ENCODE data around the gene RGS14. TPM values are rescaled to one million over a fixed set of nuclear protein-coding genes. Genes with fewer than 3 reads are reported as not detected.
"Not testable (repeated sequence)": the region's sequence is repeated elsewhere in the genome, so short reads cannot be mapped to it uniquely, and the experiment has no call there.

Gene RGS14
- total RNA-seq, 1 donor from 2014 or later, result 9.9 TPM

DNA sequence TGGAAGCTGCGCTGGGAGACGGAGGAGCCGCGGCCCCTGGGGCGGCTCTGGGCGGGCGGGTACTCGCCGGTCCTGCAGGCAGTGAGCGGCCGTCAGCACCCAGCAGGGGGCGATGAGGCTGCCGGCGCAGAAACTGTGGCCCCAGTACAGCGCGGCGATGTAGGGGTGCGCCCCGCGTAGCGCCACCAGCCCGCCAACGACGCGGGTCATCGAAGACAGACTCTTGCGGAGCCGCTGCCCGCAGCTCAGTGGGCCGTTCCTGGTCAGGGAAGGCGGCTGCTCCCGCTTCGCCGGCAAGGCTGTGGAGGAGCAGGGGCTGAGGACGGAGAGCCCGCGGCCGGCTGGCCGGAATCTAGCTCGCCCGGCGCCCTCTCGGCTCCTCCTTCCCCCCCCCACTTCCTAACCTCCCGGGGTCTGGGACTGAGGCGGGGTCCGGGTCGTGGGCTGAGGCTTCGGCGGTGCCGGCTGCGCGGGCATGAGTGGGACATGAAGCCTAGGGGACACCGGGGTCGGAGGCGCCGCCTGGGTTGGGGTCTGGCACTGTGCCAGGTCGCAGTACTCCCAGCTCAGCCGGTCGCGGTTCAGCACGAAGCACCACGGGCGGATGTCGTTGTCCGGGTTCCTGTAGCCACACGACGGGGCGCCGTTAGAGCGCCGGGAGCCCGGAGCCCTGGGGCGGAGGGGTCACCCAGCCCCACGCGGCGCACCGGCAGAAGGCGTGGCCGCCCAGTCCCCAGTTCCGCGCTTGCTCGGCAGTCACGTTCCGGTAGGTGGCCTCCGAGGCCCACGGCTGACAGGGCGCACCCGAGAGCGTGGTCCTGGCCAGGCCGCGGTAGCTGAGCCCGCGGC is 46.3 kb downstream of the RGS14 start:
- DNase-seq, result peak; percentile 86

DNA sequence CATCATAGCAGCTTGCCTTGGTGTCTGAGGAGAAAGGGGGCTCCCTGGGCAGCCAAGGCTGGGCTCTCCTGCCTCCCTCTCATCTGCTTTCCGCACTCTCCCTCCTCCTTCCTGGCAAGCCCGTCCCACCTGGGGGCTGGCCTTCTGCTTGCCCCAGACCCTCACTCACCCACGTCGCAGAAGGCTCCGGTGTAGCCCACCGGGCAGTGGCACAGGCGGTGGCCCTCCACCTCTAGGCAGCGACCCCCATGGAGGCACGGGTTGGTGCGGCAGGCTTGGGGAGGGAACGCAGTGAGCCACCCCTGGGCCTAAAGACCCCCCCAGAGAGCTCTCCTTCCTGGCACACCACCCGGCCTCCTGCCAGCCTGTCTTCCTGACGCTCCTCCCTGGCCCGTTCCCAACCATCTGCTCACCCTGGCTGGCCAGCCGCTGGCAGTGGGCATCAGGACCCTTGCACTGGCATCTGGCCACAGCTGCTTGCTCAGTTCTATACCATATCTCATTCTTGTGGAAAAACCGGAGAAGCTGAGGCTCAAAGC is 47.0 kb downstream of the RGS14 start:
- DNase-seq, result no peak

DNA sequence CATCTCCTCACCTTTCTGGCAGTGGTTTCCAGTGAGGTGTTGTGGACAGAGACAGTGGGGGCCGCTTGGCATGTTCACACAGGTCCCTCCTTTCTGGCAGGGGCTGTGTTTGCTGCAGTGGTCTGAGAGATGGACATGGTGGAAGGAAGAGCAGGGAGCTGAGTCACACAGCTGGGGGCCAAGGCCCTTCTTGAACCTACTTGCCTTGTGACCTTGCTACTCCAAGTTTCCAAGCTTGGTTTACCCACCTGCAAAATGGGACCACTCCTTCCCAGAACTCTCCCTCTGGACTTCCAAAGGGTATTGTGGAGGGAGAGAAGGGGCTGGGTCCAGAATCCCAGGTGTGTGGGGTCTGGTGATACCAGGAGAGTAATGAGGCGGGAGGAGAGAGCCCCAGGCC is 47.6 kb downstream of the RGS14 start:
- DNase-seq, result no peak

DNA sequence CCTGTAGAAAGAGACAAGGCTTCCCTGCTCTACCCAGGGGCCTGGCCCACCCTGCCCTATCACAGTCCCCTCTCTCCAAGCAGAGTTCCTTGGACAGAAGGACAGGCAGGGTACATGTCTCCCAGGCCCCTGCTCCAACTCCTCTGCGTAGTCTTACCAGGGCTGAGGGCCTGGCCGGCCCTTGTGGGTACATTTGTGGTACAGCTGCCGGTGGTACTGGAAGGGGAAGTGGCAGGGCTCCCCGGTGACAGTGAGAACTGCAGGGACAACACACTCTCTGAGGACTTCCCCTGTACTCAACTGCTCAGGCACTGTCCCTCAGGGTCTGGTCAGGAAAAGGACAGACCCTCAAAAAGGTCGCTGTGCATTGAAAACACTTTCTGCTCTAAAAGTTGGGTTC is 48.1 kb downstream of the RGS14 start:
- DNase-seq, result no peak

DNA sequence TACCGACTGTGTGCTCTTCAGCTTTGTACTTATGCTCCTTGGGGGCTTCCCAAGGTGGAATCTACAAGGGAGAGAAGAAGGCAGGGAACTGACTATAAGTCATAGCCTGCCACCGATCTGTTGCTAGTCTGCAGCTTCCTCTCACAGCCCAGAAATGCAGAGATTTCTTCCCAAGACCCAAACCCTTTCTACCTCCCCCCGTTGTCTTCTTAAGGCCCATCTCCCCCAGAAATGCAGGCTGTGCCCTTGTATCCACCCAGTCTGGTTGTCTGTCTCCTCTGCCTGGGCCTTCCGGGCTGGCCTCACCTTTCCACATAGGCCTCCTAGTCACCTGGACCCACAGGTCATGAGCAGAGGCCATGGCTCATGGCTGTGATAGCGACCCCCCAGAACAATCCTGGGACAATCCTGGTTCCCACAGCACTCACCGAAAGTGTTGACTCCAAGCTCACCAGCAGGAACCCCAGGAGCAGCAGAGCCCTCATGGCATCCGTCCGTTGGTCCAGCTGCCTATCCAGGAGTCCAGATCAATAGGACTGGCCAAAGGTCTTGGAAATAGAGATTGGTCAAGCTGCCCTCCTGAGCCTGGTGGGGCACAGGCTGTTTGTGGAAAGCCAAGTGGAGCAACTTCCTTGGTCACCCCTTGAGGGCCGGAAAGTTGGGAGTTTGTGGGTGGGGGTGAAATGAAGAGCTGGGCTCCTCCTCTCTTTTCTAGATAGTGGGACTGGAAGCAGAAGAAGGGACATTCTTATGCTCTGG is 51.5 kb downstream of the RGS14 start, which contains the start of gene F12:
Gene F12 (minus strand): TSS at position 522 of the 759 bp plus-strand sequence. CDS start 37 bp downstream, at position 485.
- DNase-seq, result no peak

DNA sequence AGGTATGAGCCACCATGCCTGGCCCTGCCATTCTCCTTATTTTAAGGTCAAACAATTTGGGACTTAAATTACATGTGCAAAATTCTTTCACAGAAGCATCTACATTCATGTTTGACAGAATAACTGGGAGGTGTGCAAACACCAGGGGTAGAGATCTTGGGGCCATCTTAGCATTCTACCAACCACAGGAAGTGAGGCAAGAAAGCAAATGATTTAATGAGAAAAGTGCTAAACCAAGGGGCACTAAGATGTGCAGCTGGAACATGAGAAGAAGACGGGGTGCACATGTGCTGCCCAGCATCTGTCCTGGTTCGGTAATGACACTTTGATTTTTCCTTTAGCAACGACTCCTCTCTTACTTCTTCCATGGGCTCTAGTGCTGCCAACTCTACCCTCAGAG is 52.9 kb downstream of the RGS14 start:
- no peak for DNase-seq

DNA sequence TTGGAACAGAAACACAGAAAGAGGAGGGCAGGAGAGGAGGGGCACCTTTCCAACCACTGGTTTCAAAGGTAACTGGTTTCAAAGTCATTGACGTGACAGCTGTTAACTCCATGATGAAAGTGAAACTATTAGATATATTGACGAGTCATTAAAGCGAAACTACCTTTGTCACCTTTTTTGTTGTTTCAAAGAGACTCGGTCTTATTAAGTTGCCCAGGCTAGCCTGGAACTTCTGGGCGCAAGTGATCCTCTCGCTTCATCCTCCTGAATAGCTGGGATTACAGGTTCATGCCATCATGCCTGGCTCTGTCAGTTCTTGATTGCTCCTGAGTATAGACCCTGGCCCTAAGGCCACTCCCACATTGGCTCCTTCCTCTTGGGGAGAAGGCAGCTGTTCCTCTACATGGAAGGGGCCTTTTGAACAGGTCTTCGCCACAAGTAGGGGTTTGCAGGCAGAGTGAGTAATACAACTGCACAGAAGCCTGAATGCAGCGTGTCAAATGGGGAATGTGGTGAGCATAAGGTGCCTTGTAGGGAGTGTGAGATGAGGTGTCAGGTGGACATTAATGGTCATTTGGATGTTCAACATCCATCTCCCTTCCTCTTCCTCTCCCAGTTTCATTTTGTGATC is 55.0 kb downstream of the RGS14 start:
- DNase-seq, result no peak

DNA sequence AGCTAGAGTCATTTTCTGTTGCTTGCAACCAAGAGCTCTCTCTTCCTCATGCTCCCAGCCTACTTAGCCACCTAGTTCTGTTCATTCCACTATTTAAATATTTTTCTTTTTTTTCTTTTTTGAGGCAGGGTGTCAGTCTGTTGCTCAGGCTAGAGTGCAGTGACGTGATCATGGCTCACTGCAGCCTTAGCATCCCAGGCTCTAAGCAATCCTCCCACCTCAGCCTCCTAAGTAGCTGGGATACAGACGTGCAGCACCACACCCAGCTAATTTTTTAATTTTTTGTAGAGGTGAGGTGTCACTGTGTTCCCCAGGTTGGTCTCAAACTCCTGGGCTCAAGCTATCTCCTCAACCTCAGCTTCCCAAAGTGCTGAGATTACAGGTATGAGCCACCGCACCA is 56.8 kb downstream of the RGS14 start:
- no peak for DNase-seq

DNA sequence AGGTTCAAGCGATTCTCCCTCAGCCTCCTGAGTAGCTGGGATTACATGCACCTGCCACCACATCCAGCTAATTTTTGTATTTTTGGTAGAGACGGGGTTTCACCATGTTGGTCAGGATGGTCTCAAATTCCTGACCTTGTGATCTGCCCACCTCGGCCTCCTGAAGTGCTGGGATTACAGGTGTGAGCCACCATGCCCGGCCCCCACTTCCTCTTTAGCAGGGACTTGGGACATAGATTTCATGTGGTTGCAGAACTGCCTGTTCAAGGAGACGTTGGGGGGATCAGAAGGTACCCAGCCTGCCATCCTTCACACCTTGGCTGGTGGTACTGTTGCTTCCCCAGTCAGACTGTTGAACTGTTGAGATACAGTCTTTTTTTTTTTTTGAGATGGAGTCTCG is 59.4 kb downstream of the RGS14 start:
- not testable (repeated sequence) for DNase-seq

DNA sequence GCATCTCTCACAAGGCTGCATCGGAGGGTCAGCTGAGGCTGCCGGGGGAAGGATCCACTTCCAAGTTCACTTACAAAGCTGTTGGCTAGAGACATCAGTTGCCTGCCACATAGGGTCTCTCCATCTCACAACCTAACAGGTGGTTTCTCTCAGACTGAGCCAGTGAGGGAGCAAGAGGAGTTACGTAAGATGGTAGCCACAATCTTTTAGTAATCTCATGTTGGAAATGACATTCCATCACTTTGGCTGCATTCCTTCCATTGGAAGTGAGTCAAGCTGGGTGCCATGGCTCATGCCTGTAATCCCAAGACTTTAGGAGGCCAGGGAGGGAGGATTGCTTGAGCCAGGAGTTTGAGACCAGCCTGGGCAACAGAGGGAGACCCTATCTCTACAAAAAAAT is 61.3 kb downstream of the RGS14 start:
- DNase-seq, result no peak

DNA sequence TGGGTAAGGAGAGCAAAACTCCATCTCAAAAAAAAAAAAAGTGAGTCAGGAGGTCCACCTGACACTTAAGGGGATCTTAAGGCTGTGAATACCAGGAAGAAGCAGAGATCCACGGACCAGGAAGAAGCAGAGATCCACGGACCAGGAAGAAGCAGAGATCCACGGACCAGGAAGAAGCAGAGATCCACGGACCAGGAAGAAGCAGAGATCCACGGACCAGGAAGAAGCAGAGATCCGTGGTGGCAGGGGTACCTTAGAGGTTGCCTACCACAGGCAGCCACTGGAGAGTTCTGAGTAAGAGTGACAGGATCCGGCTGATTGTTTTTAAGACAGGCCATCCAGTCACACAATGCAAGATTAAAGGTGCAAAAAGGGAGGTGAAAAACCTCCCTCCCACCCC is 62.7 kb downstream of the RGS14 start:
- not testable (repeated sequence) for DNase-seq

DNA sequence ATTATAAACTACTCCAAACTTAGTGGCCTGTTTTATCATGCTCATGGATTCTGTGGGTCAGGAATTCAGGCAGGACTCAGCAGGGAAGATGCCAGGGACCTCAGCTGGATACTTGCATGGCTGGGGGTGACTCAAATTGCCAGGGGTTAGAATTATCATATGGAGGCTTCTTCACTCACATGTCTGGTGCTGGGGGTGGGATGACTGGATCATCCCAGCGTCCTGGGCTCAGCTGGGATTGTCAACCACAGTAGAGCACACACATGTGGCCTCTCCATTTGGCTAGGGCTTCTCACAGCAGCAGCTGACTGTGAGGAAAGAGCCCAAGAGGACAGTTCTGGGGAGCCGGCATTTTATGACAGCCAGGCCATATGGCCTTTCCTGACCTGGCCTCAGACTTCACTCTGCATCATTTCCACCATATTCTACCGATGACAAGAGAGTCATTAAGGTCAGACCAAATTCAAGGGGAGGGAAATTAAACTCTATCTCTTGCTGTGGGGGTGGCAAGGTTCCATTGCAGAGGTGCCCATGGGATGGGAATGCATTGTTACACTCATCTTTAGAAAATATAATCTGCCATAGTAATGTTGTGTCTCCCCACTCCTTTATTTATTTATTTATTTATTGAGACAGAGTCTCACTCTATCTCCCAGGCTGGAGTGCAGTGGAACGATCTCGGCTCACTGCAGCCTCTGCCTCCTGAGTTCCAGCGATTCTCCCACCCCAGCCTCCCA is 63.5 kb downstream of the RGS14 start:
- no peak for DNase-seq

Other genes with a start within 250 kb of the RGS14 start
- gene NSD1, start 224.2 kb upstream of the RGS14 start, total RNA-seq, result 48.7 and 64.7 TPM in 2 replicates
- gene RAB24, start 54.2 kb upstream of the RGS14 start, total RNA-seq, result 12.8 and 20.8 TPM in 2 replicates
- gene PRELID1, start 54.1 kb upstream of the RGS14 start, total RNA-seq, result 125 and 161 TPM in 2 replicates
- gene MXD3, start 46.0 kb upstream of the RGS14 start, total RNA-seq, result 20.9 and 38.5 TPM in 2 replicates
- 407 and 457 TPM in 2 replicates for gene LMAN2, start 6.3 kb upstream of the RGS14 start, total RNA-seq
- not detected in 2 replicates for gene SLC34A1, start 26.5 kb downstream of the RGS14 start, total RNA-seq
- not detected in 2 replicates for gene PFN3, start 42.7 kb downstream of the RGS14 start, total RNA-seq
- gene F12, start 51.6 kb downstream of the RGS14 start, total RNA-seq, result 0.85 and 1.3 TPM in 2 replicates
- 22.0 and 32.3 TPM in 2 replicates for gene GRK6, start 68.8 kb downstream of the RGS14 start, total RNA-seq
- gene PRR7, start 88.9 kb downstream of the RGS14 start, total RNA-seq, result 4.5 and 4.8 TPM in 2 replicates
- 147 and 157 TPM in 2 replicates for gene DBN1, start 115.7 kb downstream of the RGS14 start, total RNA-seq
- gene PDLIM7, start 139.7 kb downstream of the RGS14 start, total RNA-seq, result 38.3 and 73.0 TPM in 2 replicates
- 2.0 and 4.6 TPM in 2 replicates for gene DOK3, start 151.9 kb downstream of the RGS14 start, total RNA-seq
- gene DDX41, start 159.0 kb downstream of the RGS14 start, total RNA-seq, result 68.2 and 98.8 TPM in 2 replicates
- 14.6 and 31.0 TPM in 2 replicates for gene FAM193B, start 196.6 kb downstream of the RGS14 start, total RNA-seq
- 174 and 176 TPM in 2 replicates for gene TMED9, start 234.3 kb downstream of the RGS14 start, total RNA-seq
- 31.0 and 35.6 TPM in 2 replicates for gene B4GALT7, start 242.2 kb downstream of the RGS14 start, total RNA-seq

All from dermis blood vessel endothelial cell (primary cell).